GM12878 (cell line): ENCODE measurements around the gene WWOX. TPM values are rescaled to one million over a fixed set of nuclear protein-coding genes. Genes with fewer than 3 reads are reported as not detected.
A peak's percentile ranks its signal among the peaks of the same experiment; 100 is the strongest.

Experiments
- ATAC-seq: fragments of 200-7000 bp; cut with Tn5 transposase; 3 replicates; pipeline ENCODE4 v1.9.1; 2020; ENCODE audit warnings: mild to moderate bottlenecking, moderate library complexity
- BruUV-seq: library from RNA; stranded (reverse); fragments of 400-500 nt; replicated peaks from 2 replicates; lab custom pipeline; 2021; lab: Mats Ljungman, UMichigan
- CTCF ChIA-PET: fragments of 300-600 bp; sonication (Branson Sonifier 250); formaldehyde crosslinking; extraction: SDS; loops from one replicate; lab custom pipeline; 2021; ENCODE audit warnings: inconsistent platforms; lab: Yijun Ruan, JAX
- POLR2A ChIA-PET: fragments of 350-600 bp; formaldehyde crosslinking; extraction: SDS; loops from one replicate; lab custom pipeline; 2021; ENCODE audit warnings: inconsistent platforms; lab: Charles Lee
- RAD21 ChIA-PET: fragments of 300-600 bp; sonication (Branson Sonifier 250); formaldehyde crosslinking; loops from one replicate; lab custom pipeline; 2023; ENCODE audit warnings: antibody characterized with exemption; ENCODE audit not compliant: unreplicated experiment; lab: Charles Lee
- SMC1A ChIA-PET: fragments of 300-600 bp; sonication (Branson Sonifier 250); formaldehyde crosslinking; loops from one replicate; lab custom pipeline; 2023; ENCODE audit not compliant: unreplicated experiment, uncharacterized antibody; lab: Charles Lee
- DNase-seq: peaks from one replicate; pipeline ENCODE4 v3.0.0-alpha.2; 2011; ENCODE audit warnings: low read depth, low spot score
- FAIRE-seq: peaks from 3 replicates; lab custom pipeline; 2011; peaks lifted over from hg19 to GRCh38; lab: Jason Lieb, UNC
- H2AFZ ChIP-seq: 2 replicates; pipeline ENCODE4 v1.6.0; 2011; ENCODE audit warnings: low read depth, low read length, control low read depth; ENCODE audit not compliant: control insufficient read depth
- H3K27ac ChIP-seq: 2 replicates; pipeline ENCODE4 v1.5.1; 2011; ENCODE audit warnings: control low read depth; ENCODE audit not compliant: control insufficient read depth, insufficient read depth
- H3K27me3 ChIP-seq, 2 experiments: replicated peaks in 1 of 2; 2 replicates each; pipeline versions ENCODE4 v1.6.0 to v1.6.1; 2011; ENCODE audit warnings: low read length in 1 of 2; ENCODE audit not compliant: control insufficient read depth in 2 of 2, insufficient read depth in 2 of 2
- H3K36me3 ChIP-seq, 2 experiments: 2 replicates each; pipeline ENCODE4 v1.5.1; 2011; ENCODE audit warnings: low read length in 1 of 2; ENCODE audit not compliant: control insufficient read depth in 2 of 2, insufficient read depth in 2 of 2
- H3K4me1 ChIP-seq: 2 replicates; pipeline ENCODE4 v1.6.1; 2011; ENCODE audit warnings: mild to moderate bottlenecking, low read length, moderate library complexity, mixed read lengths; ENCODE audit not compliant: control insufficient read depth, insufficient read depth
- H3K4me2 ChIP-seq: 2 replicates; pipeline ENCODE4 v1.6.0; 2011; ENCODE audit warnings: control low read depth; ENCODE audit not compliant: control insufficient read depth, insufficient read depth
- H3K4me3 ChIP-seq: fragments of 200-600 bp; sonication (generic); 2 replicates; pipeline ENCODE4 v1.5.1; 2016
- H3K79me2 ChIP-seq: 2 replicates; pipeline ENCODE4 v1.6.0; 2011; ENCODE audit warnings: low read length; ENCODE audit not compliant: control insufficient read depth, insufficient read depth
- H3K9ac ChIP-seq: 2 replicates; pipeline ENCODE4 v1.8.0; 2011; ENCODE audit warnings: low read length, control low read depth, mixed read lengths; ENCODE audit not compliant: control insufficient read depth, insufficient read depth
- H3K9me3 ChIP-seq: replicated peaks from 3 replicates; pipeline ENCODE4 v1.5.1; 2011; ENCODE audit warnings: mild to moderate bottlenecking, low read length; ENCODE audit not compliant: control insufficient read depth, insufficient read depth
- H4K20me1 ChIP-seq: 2 replicates; pipeline ENCODE4 v1.6.0; 2011; ENCODE audit not compliant: control insufficient read depth, insufficient read depth
- ASH2L ChIP-seq: fragments of 300-600, 200-600 bp; sonication (generic); IDR thresholded peaks from 2 replicates; pipeline ENCODE4 v1.6.1; 2017; ENCODE audit warnings: low read depth, mild to moderate bottlenecking, borderline replicate concordance
- ATF7 ChIP-seq: fragments of 450-650 bp; IDR thresholded peaks from 2 replicates; pipeline ENCODE4 v1.6.1; 2016; ENCODE audit warnings: low read depth, mild to moderate bottlenecking
- CREM ChIP-seq: IDR thresholded peaks from 2 replicates; pipeline ENCODE4 v1.6.1; 2014; ENCODE audit warnings: antibody characterized with exemption, low read depth
- DPF2 ChIP-seq: fragments of 450-650 bp; IDR thresholded peaks from 2 replicates; pipeline ENCODE4 v1.6.1; 2017; ENCODE audit warnings: mild to moderate bottlenecking
- EP300 ChIP-seq, 2 experiments: fragments of 150-350 bp in 1 of 2; IDR thresholded peaks; 2 replicates each; pipeline ENCODE4 v1.6.1; 2011 to 2012; ENCODE audit warnings: low read depth in 2 of 2, low read length in 2 of 2, borderline replicate concordance in 1 of 2, improper control_type of control experiment in 1 of 2, inconsistent platforms in 1 of 2; ENCODE audit not compliant: control insufficient read depth in 1 of 2
- FOXM1 ChIP-seq: IDR thresholded peaks from 2 replicates; pipeline ENCODE4 v1.6.1; 2012; ENCODE audit warnings: low read depth, mild to moderate bottlenecking, inconsistent platforms, low read length, moderate library complexity
- JUNB ChIP-seq: IDR thresholded peaks from 2 replicates; pipeline ENCODE4 v1.6.1; 2016; ENCODE audit warnings: antibody characterized with exemption, mild to moderate bottlenecking
- MTA2 ChIP-seq: fragments of 450-650 bp; IDR thresholded peaks from 2 replicates; pipeline ENCODE4 v1.6.1; 2016; ENCODE audit warnings: low read depth, mild to moderate bottlenecking, moderate library complexity
- MYB ChIP-seq: fragments of 150-350 bp; IDR thresholded peaks from 2 replicates; pipeline ENCODE4 v1.6.1; 2014; ENCODE audit warnings: mild to moderate bottlenecking, low read depth, low read length, borderline replicate concordance
- POU2F2 ChIP-seq: IDR thresholded peaks from 3 replicates; pipeline ENCODE4 v1.6.1; 2011; ENCODE audit warnings: low read depth, mild to moderate bottlenecking, low read length, borderline replicate concordance
- SMAD5 ChIP-seq: IDR thresholded peaks from 2 replicates; pipeline ENCODE4 v1.6.1; 2016; ENCODE audit warnings: antibody characterized with exemption, low read depth
- SMARCA5 ChIP-seq: fragments of 450-650 bp; IDR thresholded peaks from 2 replicates; pipeline ENCODE4 v1.6.1; 2017; ENCODE audit warnings: mild to moderate bottlenecking
- SPI1 ChIP-seq: IDR thresholded peaks from 2 replicates; pipeline ENCODE4 v1.6.1; 2011; ENCODE audit warnings: low read depth, mild to moderate bottlenecking, low read length, moderate library complexity, borderline replicate concordance; ENCODE audit not compliant: insufficient read depth
- TCF12 ChIP-seq: IDR thresholded peaks from 2 replicates; pipeline ENCODE4 v1.6.1; 2011; ENCODE audit warnings: low read depth, mild to moderate bottlenecking, low read length
- TCF3 ChIP-seq: IDR thresholded peaks from 2 replicates; pipeline ENCODE4 v1.6.1; 2012; ENCODE audit warnings: low read depth, mild to moderate bottlenecking, low read length, borderline replicate concordance; ENCODE audit not compliant: insufficient read depth
- WGBS: methylation state at CpG from one replicate; pipeline ENCODE4 v1.1.6; 2016; ENCODE audit warnings: low lambda C conversion rate; ENCODE audit not compliant: insufficient replicate concordance, insufficient coverage; ENCODE audit errors: missing lambda C conversion rate; 5-methylcytosine and 5-hydroxymethylcytosine counted together
- in situ Hi-C: fragments of 300-500 bp; cut with MboI; formaldehyde crosslinking; loops from 9 replicates; pipeline ENCODE4 v1.14.3; 2018; ENCODE audit warnings: mixed read lengths
- intact Hi-C: fragments of 100-400 bp; cut with micrococcal nuclease; formaldehyde crosslinking; loops from one replicate; pipeline ENCODE4 v1.14.2; 2022; ENCODE audit not compliant: unreplicated experiment
- polyA plus RNA-seq, 11 experiments: library from polyadenylated mRNA; depleted of rRNA in 4 of 11; unstranded in 6 of 11; stranded (reverse) in 5 of 11; fragments of >200 nt; fragmentation: Nextera tagmentation in 4 of 11; fragmentation: Illumina TruSeq in 1 of 11; extraction: Ambion mirVana in 4 of 11; extraction: Trizol in 1 of 11; gene quantifications; 1 replicate in 1 of 11; 2 replicates in 10 of 11; pipeline versions ENCODE4 v1.2.1 to v1.2.3, GENCODE V29; 2011 to 2016; ENCODE audit warnings: inconsistent platforms in 2 of 11, missing spikeins in 2 of 11, low read depth in 1 of 11
- total RNA-seq, 4 experiments: library from RNA; depleted of rRNA in 3 of 4; stranded (reverse); fragments of >200 nt in 3 of 4; fragmentation: Illumina TruSeq in 1 of 4; extraction: Trizol in 1 of 4; gene quantifications; 2 replicates each; pipeline versions ENCODE4 v1.2.1 to v1.2.3, GENCODE V29; 2013 to 2021
- TF ChIP-seq, protein P1 (sequence below): fragments of 150-350 bp; IDR thresholded peaks from 2 replicates; pipeline ENCODE4 v1.6.1; 2014; ENCODE audit warnings: mild to moderate bottlenecking, low read depth, low read length

WWOX gene
- total and polyA plus RNA-seq, 10 of the 15 experiments (the other 5 are each of a cell fraction or from before 2014, with no cell fraction given) = 2.8 to 24.4 (median 17.8) TPM

- Histone ChIP-seq H3K36me3 (no peaks in the 10 kb centered on the region), H3K4me2 (no peak overlapping the region), H3K27ac (no peak overlapping the region), H3K9me3 (no peaks in the 10 kb centered on the region), H3K4me1 (peaks cover 7% of the 10 kb centered on the region), H3K79me2 (no peaks in the 10 kb centered on the region), H2AFZ (no peak overlapping the region), H3K27me3 (no peaks in the 10 kb centered on the region), H4K20me1 (no peaks in the 10 kb centered on the region), H3K4me3 (no peak overlapping the region), H3K9ac (no peak overlapping the region)
- POLR2A ChIA-PET = no interaction called here
- no TSS peak for BruUV-seq
- intact Hi-C loops = loop anchor here (10.0 kb wide), 1 partner anchor 492 kb away; no protein-coding TSS in a partner anchor
- FAIRE-seq = no peak
- in situ Hi-C loops = no loop called here
- RAD21 ChIA-PET = no interaction called here
- SMC1A ChIA-PET = no interaction called here
- CTCF ChIA-PET = interaction anchor here (1.1 kb wide), 1 partner anchor 35 kb away, joined by 3 read pairs; no protein-coding TSS in a partner anchor
- no peak for DNase-seq
- 58% methylated on average over 11 of the region's 11 CpGs for WGBS
- ATAC-seq = no peak
- TF ChIP-seq MYB = no peak
Measured at GRCh38 chr16:78473031-78473699, 373.7 kb downstream of the WWOX start.

- ChIA-PET RAD21 (no interaction called here), SMC1A (no interaction called here), CTCF (no interaction called here), POLR2A (no interaction called here)
- intact Hi-C loops (loop anchor here (10.0 kb wide), 1 partner anchor 490 kb away; no protein-coding TSS in a partner anchor), in situ Hi-C loops (no loop called here)
- ATAC-seq (peak; percentile 88), FAIRE-seq (no peak), DNase-seq (peak; percentile 13)
- 2% methylated on average over 4 of the region's 4 CpGs for WGBS
- Histone ChIP-seq H3K9ac (no peak overlapping the region), H3K36me3 (no peaks in the 10 kb centered on the region), H3K27ac (no peak overlapping the region; the same call in 1 of the 2 replicates), H4K20me1 (no peaks in the 10 kb centered on the region), H3K4me2 (peak overlapping the region; percentile 54), H3K4me1 (peaks cover 7% of the 10 kb centered on the region), H3K9me3 (no peaks in the 10 kb centered on the region), H3K27me3 (no peaks in the 10 kb centered on the region), H2AFZ (no peak overlapping the region), H3K4me3 (no peak overlapping the region), H3K79me2 (no peaks in the 10 kb centered on the region)
- BruUV-seq = no TSS peak
- peak; percentile 48; the same call in 1 of the 3 replicates for TF ChIP-seq POU2F2
- no peak for TF ChIP-seq ASH2L
- no peak for TF ChIP-seq SMAD5
- TF ChIP-seq ATF7 = 0 out of 2 replicates have a peak, but pooled peaks have one; percentile 11
- TF ChIP-seq SPI1 = peak; percentile 82
- TF ChIP-seq JUNB = peak; percentile 84
- TF ChIP-seq SMARCA5 = no peak
- 0 out of 2 replicates have a peak, but pooled peaks have one; percentile 14 for TF ChIP-seq TCF12
- 0 out of 2 replicates have a peak, but pooled peaks have one; percentile 35 for TF ChIP-seq DPF2
- TF ChIP-seq CREM = peak; percentile 53; the same call in 1 of the 2 replicates
- TF ChIP-seq, protein P1, sequence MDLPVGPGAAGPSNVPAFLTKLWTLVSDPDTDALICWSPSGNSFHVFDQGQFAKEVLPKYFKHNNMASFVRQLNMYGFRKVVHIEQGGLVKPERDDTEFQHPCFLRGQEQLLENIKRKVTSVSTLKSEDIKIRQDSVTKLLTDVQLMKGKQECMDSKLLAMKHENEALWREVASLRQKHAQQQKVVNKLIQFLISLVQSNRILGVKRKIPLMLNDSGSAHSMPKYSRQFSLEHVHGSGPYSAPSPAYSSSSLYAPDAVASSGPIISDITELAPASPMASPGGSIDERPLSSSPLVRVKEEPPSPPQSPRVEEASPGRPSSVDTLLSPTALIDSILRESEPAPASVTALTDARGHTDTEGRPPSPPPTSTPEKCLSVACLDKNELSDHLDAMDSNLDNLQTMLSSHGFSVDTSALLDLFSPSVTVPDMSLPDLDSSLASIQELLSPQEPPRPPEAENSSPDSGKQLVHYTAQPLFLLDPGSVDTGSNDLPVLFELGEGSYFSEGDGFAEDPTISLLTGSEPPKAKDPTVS = no peak
- TF ChIP-seq FOXM1 = peak; percentile 82
- TF ChIP-seq EP300 (IDR thresholded peaks at IDR 0.05; ENCODE audit: borderline replicate concordance in 1 of 2, control insufficient read depth in 1 of 2, low read depth in 2 of 2, low read length in 2 of 2) = peak; percentile 71 to 94; a peak in 3 of 4 replicates
- 0 out of 2 replicates have a peak, but pooled peaks have one; percentile 12 for TF ChIP-seq TCF3
- TF ChIP-seq MTA2 = peak; percentile 83
Measured at GRCh38 chr16:78474762-78475161, 375.3 kb downstream of the WWOX start.
